H54 (cell line): ENCODE measurements around the gene TTC31.
A peak's percentile ranks its signal among the peaks of the same experiment; 100 is the strongest.

Experiments
- DNase-seq: peaks from one replicate; pipeline ENCODE4 v3.0.0; 2011; ENCODE audit warnings: low spot score, mixed read lengths; ENCODE audit not compliant: insufficient read length
- FAIRE-seq: peaks from 3 replicates; lab custom pipeline; 2011; peaks lifted over from hg19 to GRCh38; lab: Jason Lieb, UNC
- POLR2A ChIP-seq: IDR thresholded peaks from 2 replicates; pipeline ENCODE4 v1.6.1; 2011; ENCODE audit warnings: low read depth, mild to moderate bottlenecking, low read length

Gene TTC31

GRCh38 chr2:74526649-74527230, 43.9 kb downstream of the TTC31 start:
- TF ChIP-seq POLR2A: no peak
- no peak for DNase-seq
- FAIRE-seq: no peak

- FAIRE-seq (no peak), DNase-seq (no peak)
- TF ChIP-seq POLR2A: no peak
Observed at GRCh38 chr2:74527741-74528140, 44.9 kb downstream of the TTC31 start.

- no peak for FAIRE-seq
Observed at GRCh38 chr2:74528600-74529356, 45.9 kb downstream of the TTC31 start.

DNA sequence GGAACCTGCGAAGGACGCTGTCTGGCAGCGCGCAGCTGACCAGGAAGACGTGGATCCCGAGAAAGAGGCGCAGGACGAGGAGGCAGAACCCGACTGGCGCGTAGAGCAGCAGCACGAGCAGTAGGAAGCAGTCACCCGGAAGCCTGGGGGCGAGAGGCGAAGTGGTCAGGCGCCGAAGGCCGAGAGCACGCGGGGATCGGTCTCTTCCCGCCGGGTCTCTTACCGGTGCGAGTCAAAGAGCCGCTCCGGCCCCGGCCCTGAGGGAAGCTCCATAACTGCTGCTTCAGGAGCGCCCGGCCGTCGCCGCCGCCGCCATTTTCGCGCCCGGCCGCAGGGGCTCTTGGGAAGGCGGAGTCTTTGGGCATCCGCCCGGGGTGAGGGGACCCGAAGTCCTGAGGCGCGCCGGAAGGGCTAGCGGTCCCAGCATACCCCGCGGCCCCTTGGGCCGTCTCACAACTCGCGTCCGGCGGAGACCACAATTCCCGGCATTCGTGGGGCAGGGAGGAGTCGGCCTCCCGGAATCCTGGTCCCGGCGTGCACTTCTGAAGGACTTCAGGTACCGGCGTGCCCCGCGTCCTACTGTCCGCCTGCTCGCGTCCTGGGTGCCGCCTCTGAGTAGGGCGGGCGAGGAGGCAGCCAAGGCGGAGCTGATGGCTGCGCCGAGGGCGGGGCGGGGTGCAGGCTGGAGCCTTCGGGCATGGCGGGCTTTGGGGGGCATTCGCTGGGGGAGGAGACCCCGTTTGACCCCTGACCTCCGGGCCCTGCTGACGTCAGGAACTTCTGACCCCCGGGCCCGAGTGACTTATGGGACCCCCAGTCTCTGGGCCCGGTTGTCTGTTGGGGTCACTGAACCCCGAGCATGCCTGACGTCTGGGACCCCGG, 46.7 kb downstream of the TTC31 start, which contains the start of the genes AUP1 and HTRA2:
TSS of gene AUP1 (minus strand) at position 350 of the 882 bp plus-strand sequence. CDS start at position 273, 77 bp downstream.
TSS of gene HTRA2 (plus strand) at position 577 of the 882 bp plus-strand sequence. CDS start at position 651, 74 bp downstream.
- TF ChIP-seq POLR2A: peak; percentile 58
- FAIRE-seq: no peak
- peak; percentile 99 for DNase-seq

More at GRCh38 chr2:74528600-74529356, 45.9 kb downstream of the TTC31 start:
- TF ChIP-seq POLR2A: no peak
- DNase-seq: no peak

- TF ChIP-seq POLR2A: no peak
- no peak for FAIRE-seq
Observed at GRCh38 chr2:74530239-74531187, 47.6 kb downstream of the TTC31 start.

GRCh38 chr2:74531666-74532065, 48.8 kb downstream of the TTC31 start:
- no peak for DNase-seq
- no peak for TF ChIP-seq POLR2A
- FAIRE-seq: no peak

More at GRCh38 chr2:74530239-74531187, 47.6 kb downstream of the TTC31 start:
- no peak for DNase-seq

DNA sequence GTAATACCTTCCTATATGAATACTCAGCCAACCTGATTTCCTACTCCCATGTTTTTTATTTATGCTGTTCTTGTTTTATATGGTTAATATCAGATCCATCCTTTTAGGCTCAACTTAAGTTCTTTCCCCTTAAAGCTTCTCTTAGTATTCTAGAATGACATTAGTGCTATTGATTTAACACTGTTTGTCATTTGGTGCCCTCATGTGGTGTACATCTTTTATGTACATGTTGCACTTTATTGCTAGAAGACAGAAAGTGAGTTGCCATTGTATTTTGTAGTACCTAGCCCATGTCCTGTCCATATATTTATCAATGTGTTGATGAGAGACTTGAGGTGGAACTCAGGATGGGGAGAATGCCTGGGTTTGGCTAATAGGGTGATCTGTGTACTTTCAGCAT, 49.3 kb downstream of the TTC31 start:
- FAIRE-seq (no peak), DNase-seq (no peak)
- no peak for TF ChIP-seq POLR2A

GRCh38 chr2:74533464-74533863, 50.6 kb downstream of the TTC31 start:
- DNase-seq (no peak), FAIRE-seq (no peak)
- TF ChIP-seq POLR2A: no peak

DNA sequence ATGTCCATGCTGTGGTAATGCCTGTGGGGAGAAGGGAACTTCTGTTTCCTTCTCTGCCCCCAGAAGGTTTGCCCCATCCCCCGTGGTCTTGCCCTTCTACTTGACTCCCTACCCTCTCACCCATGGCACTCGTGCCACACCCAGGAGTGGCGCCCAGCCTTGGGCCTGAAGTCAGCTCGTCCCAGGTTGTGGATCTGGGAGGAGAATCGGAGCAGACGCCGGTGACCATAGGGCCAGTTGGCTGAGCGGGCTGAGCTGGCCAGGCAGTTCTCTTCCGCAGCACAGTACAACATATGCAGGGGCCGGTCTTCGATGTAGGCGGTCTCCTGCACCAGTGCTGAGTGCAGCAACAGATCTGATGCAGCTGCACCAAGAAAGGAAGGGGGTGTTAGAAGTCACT, 51.5 kb downstream of the TTC31 start:
- FAIRE-seq (no peak), DNase-seq (no peak)
- TF ChIP-seq POLR2A: 0 out of 2 replicates have a peak, but pooled peaks have one; percentile 2

- DNase-seq (no peak), FAIRE-seq (no peak)
- no peak for TF ChIP-seq POLR2A
Observed at GRCh38 chr2:74535440-74535965, 52.6 kb downstream of the TTC31 start.

- TF ChIP-seq POLR2A: no peak
- FAIRE-seq: no peak
- DNase-seq: no peak
Observed at GRCh38 chr2:74536166-74536950, 53.5 kb downstream of the TTC31 start.

DNA sequence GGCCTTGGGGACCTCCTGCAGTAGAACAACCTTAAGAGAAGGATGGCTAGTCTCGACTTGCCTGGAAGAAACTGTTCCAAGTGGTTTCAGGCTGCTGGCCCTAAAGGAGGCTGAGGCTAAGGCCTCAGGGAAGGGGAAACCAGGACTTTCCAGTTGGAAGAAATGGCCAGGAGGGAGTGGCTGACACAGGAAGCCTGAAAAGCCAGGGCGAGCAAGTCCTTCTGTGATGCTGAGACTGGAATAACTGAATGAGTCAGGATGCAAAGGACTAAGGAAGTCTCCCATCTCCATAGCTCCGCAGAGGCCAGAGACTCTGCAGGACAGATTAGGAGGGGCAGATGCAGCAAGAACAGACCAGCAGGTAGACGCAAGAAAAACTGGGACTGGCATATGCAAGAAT, 54.3 kb downstream of the TTC31 start:
- DNase-seq: no peak
- TF ChIP-seq POLR2A: no peak
- FAIRE-seq: no peak
